Brain microvascular endothelial cell (primary cell): ENCODE results near the gene SPIRE1.

Experiments
- DNase-seq: peaks from one replicate; pipeline ENCODE4 v3.0.0-alpha.2; 2020
- H3K27ac ChIP-seq: fragments of 250-450 bp; sonication (Bioruptor Pico); 2 replicates; pipeline ENCODE4 v1.5.1; 2020; ENCODE audit warnings: mild to moderate bottlenecking, moderate library complexity
- H3K27me3 ChIP-seq: fragments of 250-450 bp; sonication (Bioruptor Pico); replicated peaks from 2 replicates; pipeline ENCODE4 v1.5.1; 2020; ENCODE audit warnings: mild to moderate bottlenecking
- H3K36me3 ChIP-seq: fragments of 250-450 bp; sonication (Bioruptor Pico); replicated peaks from 2 replicates; pipeline ENCODE4 v1.5.1; 2020; ENCODE audit warnings: mild to moderate bottlenecking
- H3K4me3 ChIP-seq: 2 replicates; pipeline ENCODE4 v1.5.1; 2011; ENCODE audit warnings: low read depth, mild to moderate bottlenecking, control low read depth, low read length, moderate library complexity
- in situ Hi-C: cut with HindIII; loops from 2 replicates; pipeline ENCODE4 v1.10.0; 2017; ENCODE audit warnings: low sequenced_read_pairs, low pct_ligation_motif_present
- TF ChIP-seq, protein P1 (sequence below): IDR thresholded peaks from 2 replicates; pipeline ENCODE4 v1.5.1; 2011; ENCODE audit warnings: low read depth, mild to moderate bottlenecking, moderate library complexity, low read length, control low read depth, inconsistent platforms; ENCODE audit errors: missing control alignments

The SPIRE1 gene

DNA sequence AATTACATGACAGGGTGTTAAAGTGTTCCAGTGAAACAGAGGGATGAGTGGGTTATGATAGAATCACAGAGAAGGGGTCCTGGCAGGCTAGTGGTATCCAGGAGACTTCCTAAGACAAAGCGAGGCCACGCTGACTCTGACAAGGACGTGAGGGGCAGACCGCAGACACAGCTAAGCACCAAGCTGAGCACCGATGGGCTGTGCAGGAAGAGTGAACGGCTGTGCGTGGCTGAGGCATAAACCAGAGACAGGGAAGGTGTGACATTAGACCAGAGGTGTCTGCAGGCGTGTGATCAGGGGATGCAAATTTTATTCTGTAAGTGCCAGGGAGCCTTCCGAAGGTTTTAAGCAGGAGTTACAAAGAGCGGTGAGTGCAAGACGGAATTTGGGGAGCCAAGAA, 180.3 kb downstream of the SPIRE1 start:
- H3K36me3 ChIP-seq, result peaks cover 19% of the 10 kb centered on the region
- TF ChIP-seq, protein P1, sequence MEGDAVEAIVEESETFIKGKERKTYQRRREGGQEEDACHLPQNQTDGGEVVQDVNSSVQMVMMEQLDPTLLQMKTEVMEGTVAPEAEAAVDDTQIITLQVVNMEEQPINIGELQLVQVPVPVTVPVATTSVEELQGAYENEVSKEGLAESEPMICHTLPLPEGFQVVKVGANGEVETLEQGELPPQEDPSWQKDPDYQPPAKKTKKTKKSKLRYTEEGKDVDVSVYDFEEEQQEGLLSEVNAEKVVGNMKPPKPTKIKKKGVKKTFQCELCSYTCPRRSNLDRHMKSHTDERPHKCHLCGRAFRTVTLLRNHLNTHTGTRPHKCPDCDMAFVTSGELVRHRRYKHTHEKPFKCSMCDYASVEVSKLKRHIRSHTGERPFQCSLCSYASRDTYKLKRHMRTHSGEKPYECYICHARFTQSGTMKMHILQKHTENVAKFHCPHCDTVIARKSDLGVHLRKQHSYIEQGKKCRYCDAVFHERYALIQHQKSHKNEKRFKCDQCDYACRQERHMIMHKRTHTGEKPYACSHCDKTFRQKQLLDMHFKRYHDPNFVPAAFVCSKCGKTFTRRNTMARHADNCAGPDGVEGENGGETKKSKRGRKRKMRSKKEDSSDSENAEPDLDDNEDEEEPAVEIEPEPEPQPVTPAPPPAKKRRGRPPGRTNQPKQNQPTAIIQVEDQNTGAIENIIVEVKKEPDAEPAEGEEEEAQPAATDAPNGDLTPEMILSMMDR, result no peak
- in situ Hi-C loops, result no loop called here
- H3K4me3 ChIP-seq, result no peak overlapping the region
- H3K27me3 ChIP-seq, result no peaks in the 10 kb centered on the region
- H3K27ac ChIP-seq, result no peak overlapping the region
- no peak for DNase-seq

DNA sequence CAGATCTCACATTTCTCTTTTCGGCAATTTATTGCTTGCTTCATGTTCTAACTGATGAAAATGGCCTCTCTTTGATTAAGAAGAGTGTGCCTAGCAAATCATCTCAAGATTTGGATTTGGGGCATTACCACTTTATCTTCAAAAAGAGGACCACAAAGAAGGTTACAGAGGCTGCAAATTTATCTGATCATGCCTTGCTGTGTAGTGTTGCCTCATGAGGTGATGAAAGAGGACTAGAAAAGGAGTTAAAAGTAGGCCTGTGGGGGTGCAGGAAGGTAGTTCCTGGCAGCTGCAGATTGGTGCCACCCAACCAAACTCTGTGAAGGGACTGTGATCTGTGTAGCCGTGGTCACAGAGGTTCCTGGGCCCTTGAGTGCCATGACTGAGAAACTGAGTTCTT, 181.0 kb downstream of the SPIRE1 start:
- no peak overlapping the region for H3K4me3 ChIP-seq
- H3K27me3 ChIP-seq, result no peaks in the 10 kb centered on the region
- DNase-seq, result no peak
- TF ChIP-seq, protein P1, result no peak
- in situ Hi-C loops, result no loop called here
- H3K36me3 ChIP-seq, result peaks cover 18% of the 10 kb centered on the region
- no peak overlapping the region for H3K27ac ChIP-seq

- no peak overlapping the region for H3K4me3 ChIP-seq
- DNase-seq, result no peak
- H3K27me3 ChIP-seq, result no peaks in the 10 kb centered on the region
- TF ChIP-seq, protein P1, result no peak
- in situ Hi-C loops, result no loop called here
- peaks cover 17% of the 10 kb centered on the region for H3K36me3 ChIP-seq
- H3K27ac ChIP-seq, result no peak overlapping the region
Observed at GRCh38 chr18:12474876-12475275, 183.0 kb downstream of the SPIRE1 start.

- H3K27ac ChIP-seq, result no peak overlapping the region
- H3K27me3 ChIP-seq, result no peaks in the 10 kb centered on the region
- DNase-seq, result no peak
- in situ Hi-C loops, result no loop called here
- peaks cover 12% of the 10 kb centered on the region for H3K36me3 ChIP-seq
- no peak overlapping the region for H3K4me3 ChIP-seq
- TF ChIP-seq, protein P1, result no peak
Observed at GRCh38 chr18:12474146-12474545, 183.8 kb downstream of the SPIRE1 start.

DNA sequence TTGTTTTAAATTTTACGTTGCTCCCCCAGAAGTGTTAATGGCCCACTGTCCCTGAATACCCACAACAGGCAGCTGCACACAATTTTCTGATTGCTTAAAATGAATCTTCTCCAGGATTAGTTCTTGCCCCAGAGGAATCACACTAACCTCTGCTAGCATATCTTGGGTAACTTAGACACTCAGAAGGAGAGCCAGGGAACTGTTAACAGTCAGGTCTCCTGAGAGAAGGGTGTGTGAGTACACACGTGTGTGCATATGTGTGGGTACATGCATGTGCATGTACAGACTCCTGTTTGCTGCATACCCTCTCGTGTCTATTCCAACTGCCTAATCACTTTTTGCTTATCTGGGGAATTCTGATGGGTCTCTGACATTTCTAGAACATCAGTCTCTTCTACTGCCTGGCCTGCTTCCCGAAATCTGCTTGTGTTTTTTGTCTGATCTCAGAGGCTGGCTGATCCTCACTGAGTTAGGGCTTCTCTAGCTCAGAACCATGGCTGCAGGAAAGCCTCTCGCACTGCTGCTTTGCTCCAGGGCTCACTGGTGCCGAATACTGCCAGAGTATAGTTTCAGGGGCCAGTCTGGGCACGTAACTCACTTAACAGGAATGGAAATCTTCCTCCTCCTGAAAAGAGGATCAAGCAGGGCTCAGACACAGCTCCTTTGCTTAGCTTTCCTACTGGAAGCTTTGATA, 187.4 kb downstream of the SPIRE1 start:
- H3K27ac ChIP-seq, result no peak overlapping the region
- in situ Hi-C loops, result no loop called here

DNA sequence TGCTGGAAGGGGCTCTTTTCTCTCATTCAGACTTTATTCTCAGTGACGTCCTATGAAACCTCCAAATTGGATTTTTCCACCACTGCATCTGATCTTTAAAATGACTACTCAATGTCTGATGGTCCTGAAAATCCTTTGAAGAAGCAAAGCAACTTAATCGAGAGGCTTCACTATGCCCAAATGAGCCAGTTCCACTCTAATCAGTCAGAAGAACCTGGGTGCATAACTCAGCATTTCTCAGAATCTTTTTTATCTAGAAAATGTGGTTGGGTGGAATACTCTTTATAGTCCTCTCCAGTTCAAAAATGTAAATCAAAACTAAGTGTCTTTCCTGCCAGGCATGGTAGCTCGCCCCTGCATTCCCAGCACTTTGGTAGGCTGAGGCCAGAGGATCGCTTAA, 189.5 kb downstream of the SPIRE1 start:
- in situ Hi-C loops, result no loop called here
- Histone ChIP-seq H3K36me3 (peaks cover 8% of the 10 kb centered on the region), H3K4me3 (no peak overlapping the region), H3K27me3 (no peaks in the 10 kb centered on the region), H3K27ac (no peak overlapping the region)
- no peak for DNase-seq
- TF ChIP-seq, protein P1, result no peak

More for the DNA sequence above, 187.4 kb downstream of the SPIRE1 start:
- H3K27me3 ChIP-seq, result no peaks in the 10 kb centered on the region
- TF ChIP-seq, protein P1, result no peak
- no peaks in the 10 kb centered on the region for H3K36me3 ChIP-seq
- no peak overlapping the region for H3K4me3 ChIP-seq
- no peak for DNase-seq
